Liver (tissue), 3 donors: Measurements from ENCODE around the gene SSBP2.

ENCODE experiments used
- ATF3 ChIP-seq: IDR thresholded peaks from 2 replicates; pipeline ENCODE4 v1.6.1; 2016; ENCODE audit warnings: antibody characterized with exemption
- CTCF ChIP-seq: fragments of 150-350 bp; IDR thresholded peaks from 2 replicates; pipeline ENCODE4 v1.5.1; 2017; ENCODE audit warnings: improper control_type of control experiment, low read depth, low read length; ENCODE audit not compliant: missing input control
- FOXA1 ChIP-seq: IDR thresholded peaks from 2 replicates; pipeline ENCODE4 v1.6.1; 2016; ENCODE audit warnings: antibody characterized with exemption
- MAX ChIP-seq: IDR thresholded peaks from 2 replicates; pipeline ENCODE4 v1.6.1; 2016; ENCODE audit warnings: antibody characterized with exemption
- RAD21 ChIP-seq, 2 donors: IDR thresholded peaks; 2 replicates each; pipeline ENCODE4 v1.6.1; 2016; ENCODE audit warnings: antibody characterized with exemption in 2 of 2, mild to moderate bottlenecking in 2 of 2
- REST ChIP-seq: IDR thresholded peaks from 2 replicates; pipeline ENCODE4 v1.6.1; 2016; ENCODE audit warnings: antibody characterized with exemption, mild to moderate bottlenecking
- RXRA ChIP-seq, 2 donors: IDR thresholded peaks; 2 replicates each; pipeline ENCODE4 v1.6.1; 2017 to 2018; ENCODE audit warnings: antibody characterized with exemption in 2 of 2, mild to moderate bottlenecking in 1 of 2
- SP1 ChIP-seq: IDR thresholded peaks from 2 replicates; pipeline ENCODE4 v1.6.1; 2018; ENCODE audit warnings: antibody characterized with exemption, mild to moderate bottlenecking
- TAF1 ChIP-seq: conservative IDR thresholded peaks from 2 replicates; pipeline ENCODE4 v1.6.1; 2016; ENCODE audit warnings: antibody characterized with exemption, mild to moderate bottlenecking
- YY1 ChIP-seq: IDR thresholded peaks from 2 replicates; pipeline ENCODE4 v1.6.1; 2016; ENCODE audit warnings: antibody characterized with exemption, mild to moderate bottlenecking
- donor health status: healthy.
- donor health status: healthy.

GRCh38 chr5:81516091-81516490 is 234.8 kb downstream of the SSBP2 start:
- TF ChIP-seq CTCF (no peak), TAF1 (no peak), YY1 (no peak), MAX (no peak), RXRA (IDR thresholded peaks at IDR 0.05) (no peak), RAD21 (IDR thresholded peaks at IDR 0.05) (no peak), ATF3 (no peak), REST (no peak), SP1 (no peak), FOXA1 (no peak)
